Right lobe of liver (tissue), 6 donors: Measurements from ENCODE around the gene DCTN2. TPM values are rescaled to one million over a fixed set of nuclear protein-coding genes. Genes with fewer than 3 reads are reported as not detected.
"Not testable (repeated sequence)": the region's sequence is repeated elsewhere in the genome, so short reads cannot be mapped to it uniquely, and the experiment has no call there.

ENCODE experiments used
- ATAC-seq, 4 donors: fragments of 200-7000 bp; cut with Tn5 transposase; one replicate each; pipeline ENCODE4 v1.9.1; 2020; ENCODE audit warnings: mild to moderate bottlenecking in 4 of 4, moderate library complexity in 4 of 4
- DNase-seq, 3 donors: peaks; one replicate each; pipeline ENCODE4 v3.0.0-alpha.2; 2020
- H3K27ac ChIP-seq, 3 donors: fragments of 200-600 bp; one replicate each; pipeline ENCODE4 v1.8.0; 2022
- H3K27me3 ChIP-seq, 2 donors: fragments of 200-600 bp; one replicate each; pipeline ENCODE4 v1.8.0; 2022
- H3K36me3 ChIP-seq, 4 donors: fragments of 200-600 bp; sonication (generic) in 1 of 4; one replicate each; pipeline versions ENCODE4 v1.5.1 to v1.8.0; 2017 to 2022; ENCODE audit warnings: control low read depth in 1 of 4
- H3K4me1 ChIP-seq, 4 donors: fragments of 200-600 bp; sonication (generic) in 1 of 4; one replicate each; pipeline versions ENCODE4 v1.5.1 to v1.8.0; 2017 to 2022; ENCODE audit warnings: control low read depth in 1 of 4
- H3K4me3 ChIP-seq, 3 donors: fragments of 200-600 bp; one replicate each; pipeline ENCODE4 v1.8.0; 2022
- H3K9me3 ChIP-seq, 4 donors: fragments of 200-600 bp; sonication (generic) in 1 of 4; one replicate each; pipeline versions ENCODE4 v1.5.1 to v1.8.0; 2017 to 2022; ENCODE audit warnings: control low read depth in 1 of 4
- CTCF ChIP-seq, 4 donors: fragments of 200-600 bp in 3 of 4; fragments of 450-650 bp in 1 of 4; IDR thresholded peaks; one replicate each; pipeline versions ENCODE4 v1.5.1 to v1.8.0; 2016 to 2022; ENCODE audit warnings: antibody characterized with exemption in 4 of 4, mild to moderate bottlenecking in 2 of 4
- POLR2A ChIP-seq: fragments of 450-650 bp; IDR thresholded peaks from one replicate; pipeline ENCODE4 v1.6.1; 2017; ENCODE audit warnings: antibody characterized with exemption, mild to moderate bottlenecking
- WGBS: methylation state at CpG from one replicate; pipeline ENCODE4 v1.1.6; 2018; ENCODE audit warnings: low coverage, low lambda C conversion rate; ENCODE audit not compliant: insufficient coverage; ENCODE audit errors: missing lambda C conversion rate; 5-methylcytosine and 5-hydroxymethylcytosine counted together
- intact Hi-C, 2 donors: fragments of 100-400 bp; cut with DNase I; formaldehyde crosslinking; loops; one replicate each; pipeline versions ENCODE4 v1.11.2 to v1.14.1; 2022
- total RNA-seq, 6 experiments: library from RNA; depleted of rRNA in 2 of 6; stranded (reverse); fragments of >200 nt in 2 of 6; fragmentation: NEBNext Ultra II Directional in 3 of 6; extraction: Animal tissue kit (Norgen Biotek cat#: 25700) in 3 of 6; gene quantifications; one replicate each; pipeline versions ENCODE4 v1.1.0 to v1.2.4, GENCODE V29; 2016 to 2023
- donor health status: DM: no; HTN: yes; CAD: no.
- donor health status: DM: no; HTN: no; CAD: no.
- donor health status: DM: no; HTN: no; CAD: no.
- donor health status: DM: no; HTN: yes; CAD: no.
- donor health status: DM: no; HTN: yes; CAD: no.

Gene DCTN2
- total RNA-seq, 6 experiments from 2014 or later, result 28.4 to 80.0 (median 36.0) TPM

GRCh38 chr12:57511588-57512325 lies 35.2 kb downstream of the DCTN2 start:
- 90% methylated on average over 6 of the region's 7 CpGs for WGBS
- Histone ChIP-seq H3K4me1 (no peaks in the 10 kb centered on the region), H3K36me3 (peaks cover 12 to 56% (median 26%) of the 10 kb centered on the region in 4 donors), H3K27ac (no peak overlapping the region), H3K4me3 (no peak overlapping the region), H3K27me3 (no peaks in the 10 kb centered on the region), H3K9me3 (no peaks in the 10 kb centered on the region)
- no peak for TF ChIP-seq POLR2A
- no peak for TF ChIP-seq CTCF (IDR thresholded peaks at IDR 0.05)
- ATAC-seq (no peak), DNase-seq (no peak)
- intact Hi-C loops, result no loop called here

- Histone ChIP-seq H3K4me3 (no peak overlapping the region), H3K27ac (no peak overlapping the region), H3K36me3 (peaks cover 6 to 53% (median 24%) of the 10 kb centered on the region in 4 donors), H3K27me3 (no peaks in the 10 kb centered on the region), H3K9me3 (no peaks in the 10 kb centered on the region), H3K4me1 (no peaks in the 10 kb centered on the region)
- DNase-seq (no peak), ATAC-seq (no peak)
- TF ChIP-seq CTCF (IDR thresholded peaks at IDR 0.05) (no peak), POLR2A (no peak)
- 83% methylated on average over 1 of the region's 4 CpGs for WGBS
- intact Hi-C loops, result no loop called here
Measured at GRCh38 chr12:57511161-57511560, 35.8 kb downstream of the DCTN2 start.

GRCh38 chr12:57507796-57508195 lies 39.2 kb downstream of the DCTN2 start:
- H3K27ac ChIP-seq, result not testable (repeated sequence)
- no CpG with 5 or more reads among the region's 28 CpGs for WGBS
- H3K36me3 ChIP-seq, result peaks cover 0 to 51% (median 18%) of the 10 kb centered on the region in 4 donors

DNA sequence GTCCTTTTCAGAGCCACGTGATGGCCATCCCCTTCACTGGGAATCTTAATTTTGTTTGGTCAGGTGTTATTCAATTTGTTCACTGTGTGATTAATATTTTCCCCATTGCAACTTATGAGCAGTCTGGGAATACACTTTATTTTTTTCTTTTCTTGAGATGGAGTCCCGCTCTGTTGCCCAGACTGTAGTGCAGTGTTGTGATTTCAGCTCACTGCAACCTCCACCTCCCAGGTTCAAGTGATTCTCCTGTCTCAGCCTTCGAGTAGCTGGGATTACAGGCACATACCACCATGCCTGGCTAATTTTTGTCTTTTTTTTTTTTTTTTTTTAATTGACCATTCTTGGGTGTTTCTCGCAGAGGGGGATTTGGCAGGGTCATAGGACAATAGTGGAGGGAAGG lies 40.5 kb downstream of the DCTN2 start:
- H3K4me3 ChIP-seq, DNase-seq, intact Hi-C loops, H3K27ac ChIP-seq, H3K27me3 ChIP-seq, H3K9me3 ChIP-seq, H3K4me1 ChIP-seq, ATAC-seq: not testable (repeated sequence)
- H3K36me3 ChIP-seq, result peaks cover 0 to 42% (median 15%) of the 10 kb centered on the region in 4 donors
- WGBS, result 94% methylated on average over 4 of the region's 4 CpGs

More at GRCh38 chr12:57507796-57508195, 39.2 kb downstream of the DCTN2 start:
- DNase-seq, H3K4me3 ChIP-seq, intact Hi-C loops, H3K9me3 ChIP-seq, H3K27me3 ChIP-seq, H3K4me1 ChIP-seq, ATAC-seq: not testable (repeated sequence)

DNA sequence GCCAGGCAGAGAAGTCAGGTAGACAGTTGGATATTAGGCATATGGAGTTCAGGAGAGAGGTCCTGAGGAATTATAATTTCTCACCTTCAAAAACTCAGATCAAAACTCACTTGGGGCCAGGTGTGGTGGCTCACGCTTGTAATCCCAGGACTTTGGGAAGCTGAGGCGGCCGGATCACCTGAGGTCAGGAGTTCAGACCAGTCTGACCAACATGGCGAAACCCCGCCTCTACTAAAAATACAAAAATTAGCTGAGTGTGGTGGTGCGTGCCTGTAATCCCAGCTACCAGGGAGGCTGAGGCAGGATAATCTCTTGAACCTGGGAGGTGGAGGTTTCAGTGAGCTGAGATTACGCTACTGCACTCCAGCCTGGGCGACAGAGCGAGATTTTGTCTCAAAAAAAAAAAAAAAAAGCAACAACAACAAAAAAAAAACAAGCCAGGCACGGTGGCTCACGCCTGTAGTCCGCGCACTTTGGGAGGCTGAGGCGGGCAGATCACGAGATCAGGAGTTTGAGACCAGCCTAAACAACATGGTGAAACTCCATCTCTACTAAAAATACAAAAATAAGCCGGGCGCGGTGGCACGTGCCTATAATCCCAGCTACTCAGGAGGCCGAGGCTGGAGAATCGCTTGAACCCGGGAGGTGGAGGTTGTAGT lies 44.6 kb downstream of the DCTN2 start:
- 100% methylated on average over 5 of the region's 22 CpGs for WGBS
- H3K27ac ChIP-seq, ATAC-seq, H3K27me3 ChIP-seq, H3K9me3 ChIP-seq, H3K4me3 ChIP-seq, intact Hi-C loops, DNase-seq, H3K4me1 ChIP-seq: not testable (repeated sequence)
- peaks cover 0 to 69% (median 26%) of the 10 kb centered on the region in 4 donors for H3K36me3 ChIP-seq

- WGBS, result 78% methylated on average over 8 of the region's 11 CpGs
- no peak for ATAC-seq
- no peak for DNase-seq
- peaks cover 0 to 61% (median 18%) of the 10 kb centered on the region in 4 donors for H3K36me3 ChIP-seq
- H3K4me3 ChIP-seq, result no peak overlapping the region
- H3K9me3 ChIP-seq, result no peaks in the 10 kb centered on the region
- no peak for TF ChIP-seq POLR2A
- TF ChIP-seq CTCF (IDR thresholded peaks at IDR 0.05), result no peak
- intact Hi-C loops, result no loop called here
- no peak overlapping the region for H3K27ac ChIP-seq
- H3K27me3 ChIP-seq, result no peaks in the 10 kb centered on the region
- H3K4me1 ChIP-seq, result no peaks in the 10 kb centered on the region
Measured at GRCh38 chr12:57500213-57500612, 46.8 kb downstream of the DCTN2 start.
